ENCODE results near the gene LAG3.

Gene LAG3

GRCh38 chr12:6772726-6773589 lies 638 bp downstream of the LAG3 start:
- no peak for DNase-seq (ENCODE audit: low read depth)

DNA sequence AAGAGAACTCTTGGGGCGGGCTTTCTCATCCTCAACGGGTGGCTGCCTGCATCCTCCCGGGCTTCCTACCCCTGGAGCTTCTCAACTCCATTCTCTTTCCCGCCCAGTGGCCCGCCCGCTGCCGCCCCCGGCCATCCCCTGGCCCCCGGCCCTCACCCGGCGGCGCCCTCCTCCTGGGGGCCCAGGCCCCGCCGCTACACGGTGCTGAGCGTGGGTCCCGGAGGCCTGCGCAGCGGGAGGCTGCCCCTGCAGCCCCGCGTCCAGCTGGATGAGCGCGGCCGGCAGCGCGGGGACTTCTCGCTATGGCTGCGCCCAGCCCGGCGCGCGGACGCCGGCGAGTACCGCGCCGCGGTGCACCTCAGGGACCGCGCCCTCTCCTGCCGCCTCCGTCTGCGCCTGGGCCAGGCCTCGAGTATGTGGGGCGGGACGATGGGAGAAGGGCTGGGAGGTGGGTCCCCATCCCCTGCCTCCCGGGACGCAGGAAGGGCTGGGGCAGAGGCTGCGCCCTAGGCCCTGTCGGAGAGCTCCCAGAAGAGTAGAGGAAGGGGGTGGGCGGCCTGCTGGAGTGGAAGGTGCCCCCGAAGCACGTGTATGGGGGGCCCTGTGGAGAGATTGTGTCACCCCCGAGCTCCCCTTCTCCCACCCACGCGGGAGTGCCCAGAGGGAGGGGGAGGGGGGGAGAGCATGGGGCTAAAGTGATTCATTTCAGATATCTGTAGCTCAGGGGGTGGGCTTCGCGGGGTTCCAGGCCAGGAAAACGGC lies 1.5 kb downstream of the LAG3 start:
- DNase-seq (ENCODE audit: low read depth), result no peak

- no peak for DNase-seq (ENCODE audit: low read depth)
These were observed 2.3 kb downstream of the LAG3 start for GRCh38 chr12:6774499-6775062.

DNA sequence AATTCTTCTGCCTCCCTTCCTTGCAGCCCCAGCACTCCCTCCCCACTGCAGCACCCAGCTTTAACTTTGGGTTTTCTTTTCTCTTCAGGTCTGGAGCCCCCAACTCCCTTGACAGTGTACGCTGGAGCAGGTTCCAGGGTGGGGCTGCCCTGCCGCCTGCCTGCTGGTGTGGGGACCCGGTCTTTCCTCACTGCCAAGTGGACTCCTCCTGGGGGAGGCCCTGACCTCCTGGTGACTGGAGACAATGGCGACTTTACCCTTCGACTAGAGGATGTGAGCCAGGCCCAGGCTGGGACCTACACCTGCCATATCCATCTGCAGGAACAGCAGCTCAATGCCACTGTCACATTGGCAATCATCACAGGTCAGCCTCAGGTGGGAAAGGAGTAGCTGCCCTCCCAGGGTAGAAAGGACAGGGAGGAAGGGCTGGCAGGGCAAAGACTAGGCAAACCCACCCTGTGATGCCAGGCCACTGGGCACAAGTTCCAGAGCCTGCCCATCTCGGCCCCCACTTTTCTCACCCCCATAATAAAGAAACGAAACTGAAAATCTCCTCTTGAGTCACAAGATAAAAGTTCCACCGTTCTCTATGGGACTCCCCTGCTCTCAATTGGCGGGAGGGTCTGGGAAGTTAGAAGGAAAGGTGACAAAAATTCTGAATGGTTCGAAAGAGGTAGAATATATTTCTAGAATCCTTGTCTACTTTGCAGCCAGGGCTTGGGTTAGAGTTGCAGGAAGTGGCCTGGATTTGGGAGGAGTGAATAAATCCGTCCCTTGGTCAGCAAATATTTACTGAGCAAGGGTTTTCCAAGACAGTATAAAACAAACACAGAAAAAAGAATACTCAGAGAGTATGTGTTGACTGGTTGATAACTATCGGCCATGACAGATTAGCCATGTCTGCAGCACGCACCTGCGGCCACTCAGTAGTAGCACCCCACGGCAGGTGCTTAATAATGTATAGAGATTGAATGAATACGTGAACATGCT lies 3.2 kb downstream of the LAG3 start:
- DNase-seq (ENCODE audit: low read depth), result no peak

DNA sequence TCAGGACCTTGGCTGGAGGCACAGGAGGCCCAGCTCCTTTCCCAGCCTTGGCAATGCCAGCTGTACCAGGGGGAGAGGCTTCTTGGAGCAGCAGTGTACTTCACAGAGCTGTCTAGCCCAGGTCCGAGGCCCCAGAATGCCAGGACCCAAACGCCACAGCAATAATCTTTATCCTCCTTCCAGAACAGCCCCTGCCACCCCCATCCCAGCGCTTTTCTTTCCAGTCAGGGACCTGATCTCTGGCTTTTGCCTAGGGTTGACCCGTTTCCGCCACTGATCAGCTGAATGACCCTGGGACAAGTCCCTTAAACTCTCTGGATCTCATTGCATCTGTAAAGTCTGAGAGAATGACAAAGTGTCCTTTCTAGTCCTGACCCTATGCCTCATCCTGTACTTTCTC lies 5.1 kb downstream of the LAG3 start:
- DNase-seq (ENCODE audit: low read depth), result no peak

DNA sequence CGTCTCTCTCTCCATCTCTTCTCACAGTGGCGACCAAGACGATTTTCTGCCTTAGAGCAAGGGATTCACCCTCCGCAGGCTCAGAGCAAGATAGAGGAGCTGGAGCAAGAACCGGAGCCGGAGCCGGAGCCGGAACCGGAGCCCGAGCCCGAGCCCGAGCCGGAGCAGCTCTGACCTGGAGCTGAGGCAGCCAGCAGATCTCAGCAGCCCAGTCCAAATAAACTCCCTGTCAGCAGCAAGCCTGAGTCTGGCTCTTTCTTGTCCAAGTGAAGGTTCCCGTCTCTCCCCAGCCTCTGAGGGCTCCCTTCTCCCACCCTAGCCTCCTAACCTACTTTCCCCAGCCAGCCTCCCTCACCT lies 5.9 kb downstream of the LAG3 start:
- no peak for DNase-seq (ENCODE audit: low read depth)

DNA sequence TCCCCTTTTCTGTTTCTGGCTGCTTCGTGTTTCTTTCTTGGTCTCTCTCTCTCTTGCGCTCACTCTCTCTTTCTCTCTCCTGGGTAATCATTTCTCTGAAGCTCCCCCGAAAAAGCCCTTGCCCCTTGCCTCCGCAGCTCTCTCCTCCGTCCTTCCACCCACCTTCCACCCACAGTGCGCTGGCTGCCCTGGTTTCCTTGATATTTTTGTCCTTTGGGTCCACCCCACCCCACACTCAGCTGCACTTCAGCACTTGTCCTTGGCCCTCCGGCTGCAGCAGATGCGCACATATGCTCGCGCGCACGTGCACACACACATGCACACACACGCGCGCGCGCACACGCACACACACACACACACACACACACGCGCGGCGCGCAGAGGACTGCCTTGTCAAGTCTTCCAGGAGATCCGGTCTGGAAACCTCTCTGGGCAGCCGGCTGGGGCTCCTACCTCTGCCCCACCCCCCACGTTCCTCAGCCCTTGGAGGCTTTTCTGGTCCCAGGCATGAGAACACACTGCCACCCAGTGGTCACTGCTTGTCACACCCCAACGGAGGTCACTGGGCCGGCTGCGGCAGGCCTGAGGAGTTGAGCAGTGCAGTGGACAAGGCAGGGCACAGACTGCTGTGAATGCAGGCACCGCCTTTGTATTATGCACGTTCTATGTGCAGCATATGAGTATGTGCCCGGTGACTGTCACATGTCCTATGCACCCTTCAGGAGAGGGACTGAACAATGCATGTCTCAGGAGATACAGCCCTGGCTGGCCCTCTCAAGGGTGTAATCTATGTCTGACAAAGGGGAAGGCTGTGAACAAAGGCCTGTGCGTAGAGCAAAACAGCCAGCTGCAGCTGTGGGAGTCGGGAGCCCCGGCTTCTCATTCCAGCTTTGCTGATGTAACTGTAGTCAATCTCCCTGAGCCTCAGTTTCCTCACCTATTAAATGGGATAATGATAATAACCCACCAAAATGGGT lies 6.5 kb downstream of the LAG3 start:
- peak; percentile 72 for DNase-seq (ENCODE audit: low read depth)

- no peak for DNase-seq (ENCODE audit: low read depth)
These were observed 7.5 kb downstream of the LAG3 start for GRCh38 chr12:6779708-6780432.

GRCh38 chr12:6780573-6780972 lies 8.3 kb downstream of the LAG3 start:
- no peak for DNase-seq (ENCODE audit: low read depth)

DNA sequence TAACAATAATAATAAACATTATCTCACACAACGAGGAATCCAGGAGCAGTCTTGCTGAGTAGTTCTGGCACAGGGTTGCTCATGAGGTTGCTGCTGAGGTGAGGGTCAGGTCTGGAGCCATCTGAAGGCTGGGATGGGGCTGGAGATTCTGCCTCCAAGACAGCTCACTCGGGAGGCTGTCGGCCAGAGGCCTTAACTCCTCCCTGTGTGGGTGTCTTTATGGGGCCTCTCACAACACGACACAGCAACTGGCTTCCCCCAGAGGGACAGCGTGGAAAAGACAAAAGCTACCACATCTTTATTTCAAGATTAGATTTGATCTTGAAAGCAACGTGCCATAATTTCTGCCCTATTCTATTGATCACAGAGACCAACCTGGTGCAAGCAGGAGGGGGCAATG lies 9.8 kb downstream of the LAG3 start:
- no peak for DNase-seq (ENCODE audit: low read depth)

DNA sequence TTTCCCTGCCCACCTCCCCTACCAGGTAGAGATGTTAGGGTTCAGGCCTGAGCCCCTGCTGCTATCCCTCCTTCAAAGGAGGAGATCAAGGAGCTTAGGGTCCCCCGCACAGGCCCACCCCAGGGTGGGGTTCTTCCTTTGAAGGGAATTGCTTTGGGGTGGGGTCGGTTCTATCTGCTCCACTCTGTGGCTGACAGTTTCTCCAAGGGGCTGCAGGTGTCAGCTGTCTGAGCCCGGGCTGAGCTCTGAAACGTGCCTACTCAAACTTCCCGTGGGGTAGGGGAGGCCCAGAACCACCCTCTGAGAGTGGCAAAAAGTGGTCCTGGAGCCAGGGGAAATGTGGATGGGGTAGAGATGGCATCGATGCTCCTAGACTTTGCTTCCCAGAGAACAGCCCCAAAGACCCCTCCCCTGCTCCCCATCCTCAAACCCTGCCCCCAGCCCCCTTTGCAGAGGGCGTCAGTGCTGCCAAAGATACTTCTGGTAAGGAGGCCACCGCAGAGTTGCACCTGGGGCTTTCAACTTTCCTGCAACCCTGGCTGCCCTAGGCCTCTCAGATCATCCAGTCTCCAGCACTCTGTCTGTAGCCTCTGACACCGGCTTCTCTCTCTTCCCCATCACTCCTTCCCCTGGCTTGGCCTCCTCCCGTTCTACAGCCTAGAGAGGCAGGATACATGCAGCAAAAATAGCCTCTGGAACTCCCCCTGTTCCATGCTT lies 10.7 kb downstream of the LAG3 start:
- DNase-seq (ENCODE audit: low read depth), result no peak

GRCh38 chr12:6783828-6784227 lies 11.5 kb downstream of the LAG3 start:
- DNase-seq (ENCODE audit: low read depth), result no peak

GRCh38 chr12:6784296-6784695 lies 12.0 kb downstream of the LAG3 start:
- no peak for DNase-seq (ENCODE audit: low read depth)

DNA sequence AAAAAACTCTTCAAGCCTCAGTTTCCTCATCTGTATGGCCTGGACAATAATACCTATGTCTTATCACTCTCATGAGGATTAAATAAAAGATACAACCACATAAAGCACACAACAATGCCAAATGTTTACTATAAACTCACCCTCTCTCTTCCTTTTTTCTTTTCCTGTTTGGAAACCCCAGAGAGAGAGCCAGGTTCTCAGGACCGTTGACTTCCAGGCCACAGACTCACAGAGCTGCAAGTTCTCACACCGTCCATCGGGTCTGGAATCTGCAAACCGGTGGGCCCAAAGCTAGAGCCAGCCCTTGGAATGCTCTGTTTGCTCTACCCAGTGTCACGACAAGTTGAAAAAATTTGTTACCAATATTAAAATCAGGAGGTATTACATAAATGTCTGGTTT lies 12.4 kb downstream of the LAG3 start:
- DNase-seq (ENCODE audit: low read depth), result no peak

GRCh38 chr12:6786416-6787094 lies 14.2 kb downstream of the LAG3 start:
- DNase-seq (ENCODE audit: low read depth), result no peak

DNA sequence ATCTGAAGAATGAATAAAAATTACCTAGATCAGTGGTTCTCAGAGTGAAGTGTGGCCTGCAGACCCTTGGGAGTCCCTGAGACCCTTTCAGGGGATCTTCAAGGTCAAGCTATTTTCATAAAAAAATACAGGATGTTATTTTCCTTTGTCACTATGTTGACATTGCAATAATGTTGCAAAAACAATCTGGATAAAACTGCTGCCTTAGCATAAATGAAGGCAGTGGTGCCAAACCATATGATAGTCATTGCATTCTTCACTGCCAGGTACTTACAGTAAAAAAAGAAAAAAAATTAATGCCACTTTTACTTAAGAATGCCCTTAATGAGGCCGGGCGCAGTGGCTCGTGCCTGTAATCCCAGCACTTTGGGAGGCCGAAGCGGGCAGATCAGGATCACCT lies 15.0 kb downstream of the LAG3 start:
- DNase-seq (ENCODE audit: low read depth), result no peak

GRCh38 chr12:6788972-6789924 lies 16.9 kb downstream of the LAG3 start, which contains the start of gene CD4:
CD4 (plus strand) TSS chr12:6789528; CDS start chr12:6800139, 10,611 bp downstream.
- DNase-seq (ENCODE audit: low read depth), result no peak
